ENCODE data around the gene CAB39L. TPM values are rescaled to one million over a fixed set of nuclear protein-coding genes. Genes with fewer than 3 reads are reported as not detected.
"Not testable (repeated sequence)": the region's sequence is repeated elsewhere in the genome, so short reads cannot be mapped to it uniquely, and the experiment has no call there.

CAB39L gene
- total RNA-seq, 1 experiment from 2014 or later, result 2.2 TPM

- no peak for DNase-seq (ENCODE audit: low read depth)
Measured at GRCh38 chr13:49308097-49308875, 135.6 kb downstream of the CAB39L start.

- DNase-seq (ENCODE audit: low read depth), result no peak
Measured at GRCh38 chr13:49307365-49307764, 136.5 kb downstream of the CAB39L start.

GRCh38 chr13:49305792-49306425, 138.0 kb downstream of the CAB39L start:
- no peak for DNase-seq (ENCODE audit: low read depth)

GRCh38 chr13:49304763-49305700, 138.8 kb downstream of the CAB39L start:
- DNase-seq (ENCODE audit: low read depth), result no peak

GRCh38 chr13:49304356-49304755, 139.5 kb downstream of the CAB39L start:
- no peak for DNase-seq (ENCODE audit: low read depth)

GRCh38 chr13:49303533-49304252, 140.2 kb downstream of the CAB39L start:
- no peak for DNase-seq (ENCODE audit: low read depth)

GRCh38 chr13:49302817-49303216, 141.0 kb downstream of the CAB39L start:
- no peak for DNase-seq (ENCODE audit: low read depth)

GRCh38 chr13:49302222-49302621, 141.6 kb downstream of the CAB39L start:
- no peak for DNase-seq (ENCODE audit: low read depth)

GRCh38 chr13:49300739-49301589, 142.9 kb downstream of the CAB39L start:
- DNase-seq (ENCODE audit: low read depth), result peak; percentile 55

GRCh38 chr13:49300276-49300675, 143.6 kb downstream of the CAB39L start:
- no peak for DNase-seq (ENCODE audit: low read depth)

GRCh38 chr13:49298903-49299605, 144.8 kb downstream of the CAB39L start:
- DNase-seq (ENCODE audit: low read depth), result no peak

- DNase-seq (ENCODE audit: low read depth), result no peak
Measured at GRCh38 chr13:49298416-49298815, 145.4 kb downstream of the CAB39L start.

GRCh38 chr13:49297338-49297737, 146.5 kb downstream of the CAB39L start:
- no peak for DNase-seq (ENCODE audit: low read depth)

- no peak for DNase-seq (ENCODE audit: low read depth)
Measured at GRCh38 chr13:49296659-49297058, 147.2 kb downstream of the CAB39L start.

- no peak for DNase-seq (ENCODE audit: low read depth)
Measured at GRCh38 chr13:49295244-49295643, 148.6 kb downstream of the CAB39L start.

GRCh38 chr13:49294723-49295122, 149.1 kb downstream of the CAB39L start:
- DNase-seq (ENCODE audit: low read depth), result not testable (repeated sequence)

- DNase-seq (ENCODE audit: low read depth), result no peak
Measured at GRCh38 chr13:49292742-49293486, 150.9 kb downstream of the CAB39L start.

GRCh38 chr13:49288458-49288857, 155.4 kb downstream of the CAB39L start:
- DNase-seq (ENCODE audit: low read depth), result no peak

- no peak for DNase-seq (ENCODE audit: low read depth)
Measured at GRCh38 chr13:49287995-49288394, 155.9 kb downstream of the CAB39L start.

All from Daoy (cell line).